Stimulated activated CD4-positive, alpha-beta T cell treated with anti-CD3 and anti-CD28 coated beads, Interleukin-4, amount 100 ng/mL, for 4 hours (primary cell): ENCODE measurements around the gene LBP.
"Not testable (repeated sequence)": the region's sequence is repeated elsewhere in the genome, so short reads cannot be mapped to it uniquely, and the experiment has no call there.

Experiments used
- DNase-seq, 2 experiments: peaks; one replicate each; pipeline ENCODE4 v3.0.0-alpha.2; 2020

The LBP gene

DNA sequence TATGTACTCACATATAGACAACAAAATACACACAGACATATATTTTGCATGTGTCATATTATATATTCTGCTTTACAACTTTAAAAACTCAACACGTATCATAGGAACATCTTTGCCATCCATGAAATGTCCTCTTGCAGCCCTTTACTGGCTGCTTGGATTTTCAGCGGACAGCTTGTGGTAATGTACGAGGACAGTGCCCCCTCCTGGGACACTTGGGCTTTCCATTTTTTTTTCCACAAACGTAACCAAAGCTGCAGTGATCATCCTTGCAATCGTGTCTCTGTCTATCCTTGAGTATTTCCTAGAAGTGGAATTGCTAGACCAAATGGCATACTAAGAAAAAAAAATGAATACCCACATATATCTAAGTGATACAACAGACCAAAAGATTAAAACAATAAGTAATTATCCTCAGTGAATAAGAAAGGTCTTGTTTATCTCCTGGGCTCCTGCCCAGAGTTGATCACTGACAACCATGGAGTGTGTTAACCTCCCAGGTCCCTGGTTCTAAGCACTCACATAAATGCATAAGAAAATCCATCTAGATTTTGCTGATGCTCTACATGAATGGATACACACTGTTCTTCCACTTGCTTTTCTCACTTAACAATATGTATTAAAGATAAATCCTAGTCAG lies 24.2 kb upstream of the LBP start:
- DNase-seq = no peak

DNA sequence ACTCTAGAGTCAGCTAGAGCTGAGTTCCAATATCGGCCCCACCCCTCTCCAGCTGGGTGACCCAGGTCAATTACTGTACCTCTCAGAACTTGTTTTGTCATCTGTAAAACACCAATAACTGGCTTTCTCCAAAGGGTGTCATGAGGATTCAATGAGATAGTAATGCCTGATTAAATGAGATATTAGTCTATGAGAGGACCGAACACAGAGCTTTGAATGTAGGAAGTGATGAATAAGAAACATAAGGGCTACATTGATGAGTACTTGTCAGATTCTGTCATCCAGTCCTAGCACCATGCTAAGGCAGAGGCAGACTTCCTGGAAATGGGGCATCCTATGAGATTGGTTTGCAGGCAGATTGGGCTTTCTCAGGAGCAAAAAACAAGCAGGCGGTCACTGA lies 22.1 kb upstream of the LBP start:
- DNase-seq = no peak

DNA sequence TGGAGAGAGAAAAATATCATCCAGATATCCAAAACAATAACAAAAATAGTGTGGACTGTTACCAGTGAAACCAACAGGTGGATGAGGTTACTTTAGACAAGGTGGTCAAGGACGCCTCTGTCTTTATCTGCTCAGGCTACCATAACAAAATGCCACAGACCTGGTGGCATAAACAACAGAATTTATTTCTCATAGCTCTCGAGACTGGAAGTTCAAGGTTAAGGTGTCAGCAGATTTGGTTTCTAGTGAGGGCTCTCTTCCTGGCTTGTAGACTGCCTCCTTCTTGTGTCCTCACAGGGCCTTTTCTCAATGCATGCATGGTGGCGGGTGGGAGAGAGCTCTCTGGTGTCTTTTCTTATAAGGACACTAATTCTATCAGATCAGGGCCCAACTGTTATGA lies 21.1 kb upstream of the LBP start:
- DNase-seq = no peak

DNA sequence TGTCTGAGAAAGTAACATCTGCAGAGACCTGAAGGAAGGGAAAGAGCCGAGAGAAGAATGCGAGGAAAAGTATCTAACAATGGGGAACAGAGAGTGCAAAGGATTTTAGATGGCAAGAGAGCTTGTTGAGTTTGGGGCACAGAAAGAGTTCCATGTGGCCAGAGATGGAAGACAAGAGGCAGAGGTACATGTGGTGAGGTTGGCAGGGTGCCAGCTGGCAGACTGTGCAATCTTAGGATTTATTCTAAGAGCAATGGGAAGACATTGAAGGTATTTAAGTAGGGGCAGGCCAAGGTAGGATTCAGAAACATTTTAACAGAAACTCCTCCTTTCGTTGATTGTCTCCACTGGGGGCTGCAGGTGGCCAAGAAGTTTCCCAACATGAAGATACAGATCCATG lies 20.4 kb upstream of the LBP start:
- DNase-seq = no peak

DNA sequence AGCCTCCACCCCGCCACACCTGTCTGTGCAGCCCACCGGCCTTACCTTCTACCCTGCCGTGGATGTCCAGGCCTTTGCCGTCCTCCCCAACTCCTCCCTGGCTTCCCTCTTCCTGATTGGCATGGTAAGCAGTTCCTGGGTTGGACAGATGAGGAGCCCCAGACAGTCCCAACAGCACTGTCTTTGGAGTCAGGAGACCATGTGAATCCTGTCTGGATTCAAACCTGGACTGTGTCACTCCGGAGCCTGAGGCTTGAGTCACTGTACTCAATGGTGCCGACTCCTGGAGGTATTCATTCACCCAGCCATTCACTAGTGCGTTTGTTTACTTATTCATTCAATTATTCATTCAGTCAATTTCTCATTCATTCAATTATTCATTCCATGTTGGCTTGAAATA lies 20.0 kb upstream of the LBP start:
- no peak for DNase-seq

DNA sequence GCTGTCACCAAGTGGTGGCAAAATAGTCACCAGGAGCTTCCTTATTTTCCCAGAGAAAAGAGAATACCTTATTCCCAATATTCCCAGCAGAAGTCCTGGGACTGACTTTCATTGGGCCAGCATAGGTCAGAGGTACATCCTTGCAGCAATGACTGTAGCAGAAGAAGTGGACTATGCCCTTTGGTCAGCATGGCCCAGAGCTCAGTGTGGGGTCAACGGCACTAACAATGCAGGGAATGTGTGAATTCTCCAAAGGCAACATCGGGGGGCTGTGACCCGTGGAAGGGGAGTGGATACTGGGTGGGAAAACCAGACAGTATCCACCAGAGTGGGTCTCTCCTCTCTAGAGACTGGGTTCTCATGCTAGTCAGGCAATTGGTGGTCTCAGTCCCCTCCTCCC lies 15.6 kb upstream of the LBP start:
- no peak for DNase-seq

DNA sequence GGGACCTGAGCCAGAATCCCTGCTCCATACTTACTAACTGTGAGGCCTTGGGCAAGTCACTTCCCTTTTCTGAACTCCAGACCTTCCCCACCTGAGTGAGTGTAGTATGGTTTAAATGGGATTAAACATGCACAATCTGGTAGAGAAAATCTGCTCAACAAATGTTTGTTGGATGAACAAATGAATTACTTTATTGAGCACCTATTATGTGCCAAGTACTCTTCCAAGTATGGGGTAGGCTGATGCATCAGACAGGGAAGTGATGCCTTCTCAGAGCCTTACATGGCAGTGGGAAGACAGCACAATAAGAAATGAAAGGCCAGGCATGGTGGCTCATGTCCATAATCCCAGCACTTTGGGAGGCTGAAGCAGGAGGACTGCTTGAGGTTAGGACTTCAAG lies 15.0 kb upstream of the LBP start:
- no peak for DNase-seq

DNA sequence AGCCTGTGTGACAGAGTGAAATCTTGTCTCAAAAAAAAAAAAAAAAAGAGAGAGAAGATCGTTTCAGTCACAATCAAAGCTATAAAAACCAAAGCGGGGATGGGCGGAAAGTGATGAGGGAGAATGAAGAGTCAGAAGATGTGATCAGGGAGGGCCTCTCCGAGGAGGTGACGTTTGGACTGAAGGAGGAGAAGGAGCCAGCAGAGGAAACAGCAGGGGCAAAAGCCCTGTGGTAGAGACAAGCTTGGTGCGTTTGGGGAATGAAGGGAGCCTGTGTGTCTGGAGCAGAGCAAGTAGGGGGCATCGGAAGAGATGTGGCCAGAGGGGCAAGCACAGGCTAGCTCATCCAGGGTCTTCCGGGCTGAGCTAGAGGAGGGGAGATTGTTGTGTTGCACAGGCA lies 14.5 kb upstream of the LBP start:
- no peak for DNase-seq

DNA sequence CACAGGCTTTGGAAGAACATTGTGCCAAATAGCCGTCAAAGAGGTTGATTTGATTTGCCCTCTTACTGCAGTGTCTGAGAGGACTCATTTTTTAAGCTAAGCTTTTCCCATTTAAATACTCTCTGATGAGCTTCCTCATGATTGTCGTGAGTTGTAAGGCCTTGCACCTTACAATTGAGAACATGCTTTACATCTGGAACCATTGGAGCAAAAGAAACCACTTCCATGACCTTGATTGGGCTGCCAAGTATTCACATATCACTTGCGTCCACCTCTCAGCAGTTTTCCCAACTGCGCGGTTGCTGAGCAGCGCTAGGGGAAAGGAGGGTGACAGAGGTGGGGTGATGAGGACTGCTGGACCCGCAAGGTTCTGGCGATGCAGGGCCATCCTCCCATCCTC lies 12.3 kb upstream of the LBP start:
- no peak for DNase-seq

DNA sequence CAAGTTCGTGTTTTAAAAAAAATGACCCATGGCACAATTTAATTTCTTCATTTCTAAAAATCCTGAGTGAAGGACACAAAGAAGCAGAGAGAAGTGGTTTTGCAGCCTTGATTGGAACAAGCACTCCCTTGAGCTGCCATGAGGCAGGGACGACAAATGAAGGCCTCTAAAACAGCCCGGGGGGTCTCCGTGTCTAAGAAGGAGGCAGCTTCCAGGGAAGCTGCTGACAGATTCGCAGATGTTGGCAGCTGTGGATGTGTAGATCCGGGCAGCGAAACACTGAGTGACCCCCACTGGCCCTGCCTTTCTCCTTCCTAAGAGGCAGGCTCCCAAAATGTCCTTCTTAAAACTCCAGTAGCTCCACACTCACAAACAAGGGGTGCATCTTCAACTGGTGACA lies 9.6 kb upstream of the LBP start:
- no peak for DNase-seq

DNA sequence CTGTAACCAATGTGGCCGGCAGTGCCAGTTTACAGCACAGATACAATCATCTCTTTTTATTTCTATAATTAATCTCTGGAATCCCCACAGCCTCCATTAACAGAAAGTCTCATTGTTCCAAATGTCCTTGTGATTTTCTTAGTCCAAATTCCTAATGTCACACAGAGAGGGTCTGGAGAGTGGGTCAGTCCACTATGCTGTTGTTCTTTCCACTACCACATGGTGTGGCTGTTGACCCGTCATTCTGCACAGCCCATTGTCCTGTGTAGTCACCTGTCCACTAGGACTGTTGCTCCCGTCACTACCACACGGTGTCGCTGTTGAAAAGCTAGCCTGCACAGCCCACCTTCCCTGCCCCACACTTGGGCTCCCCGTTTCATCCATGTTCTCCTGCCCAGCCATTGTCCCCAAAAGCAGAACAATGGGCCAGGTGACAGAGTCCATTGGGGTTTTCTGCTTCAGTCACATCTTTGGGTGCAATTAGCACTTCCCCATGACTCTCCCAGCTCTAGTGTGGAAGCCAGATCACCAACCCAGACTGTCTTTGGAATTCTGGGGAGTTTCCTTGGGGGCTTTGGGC lies 8.6 kb upstream of the LBP start:
- no peak for DNase-seq

DNA sequence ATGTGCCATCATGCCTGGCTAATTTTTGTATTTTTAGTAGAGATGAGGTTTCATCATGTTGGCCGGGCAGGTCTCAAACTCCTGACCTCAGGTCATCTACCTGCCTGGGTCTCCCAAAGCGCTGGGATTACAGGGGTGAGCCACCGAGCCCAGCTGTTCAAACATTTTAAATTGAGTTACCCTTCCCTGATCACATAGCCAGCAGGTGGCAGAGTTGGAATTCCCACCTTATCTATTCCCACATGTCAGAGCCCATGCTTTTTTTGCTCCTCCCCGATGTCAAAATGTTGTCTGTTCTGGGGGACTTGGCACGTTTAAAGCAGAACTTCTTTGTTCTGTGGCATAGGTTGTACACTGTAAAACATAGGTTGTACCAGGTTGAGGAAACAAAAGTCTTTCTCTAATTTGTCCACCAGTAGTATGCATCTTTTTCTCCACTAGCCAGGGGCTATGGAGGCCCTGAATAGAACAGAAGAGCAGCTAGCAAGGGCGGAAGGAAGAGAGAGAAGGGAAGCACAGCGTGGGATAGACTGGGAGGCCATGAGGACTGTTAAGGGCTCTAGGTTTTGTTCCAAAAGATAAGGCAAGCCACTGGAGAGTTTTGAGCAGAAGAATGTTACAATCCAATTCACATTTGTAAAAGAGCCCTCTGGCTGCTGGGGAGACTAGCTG lies 7.3 kb upstream of the LBP start:
- no peak for DNase-seq

DNA sequence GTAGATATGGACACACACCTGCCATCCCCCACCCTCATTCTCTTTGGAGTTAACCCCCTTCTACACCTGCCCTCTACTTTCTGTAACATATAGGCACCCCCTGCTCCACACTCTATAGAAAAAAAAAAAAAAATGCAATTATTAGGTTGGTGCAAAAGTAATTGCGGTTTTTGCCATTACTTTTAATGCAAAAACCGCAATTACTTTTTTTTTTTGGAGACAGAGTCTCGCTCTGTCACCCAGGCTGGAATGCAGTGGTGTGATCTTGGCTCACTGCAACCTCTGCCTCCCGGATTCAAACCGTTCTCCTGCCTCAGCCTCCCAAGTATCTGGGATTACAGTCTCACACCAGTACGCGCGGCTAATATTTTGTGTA lies 6.8 kb upstream of the LBP start:
- DNase-seq = not testable (repeated sequence)

DNA sequence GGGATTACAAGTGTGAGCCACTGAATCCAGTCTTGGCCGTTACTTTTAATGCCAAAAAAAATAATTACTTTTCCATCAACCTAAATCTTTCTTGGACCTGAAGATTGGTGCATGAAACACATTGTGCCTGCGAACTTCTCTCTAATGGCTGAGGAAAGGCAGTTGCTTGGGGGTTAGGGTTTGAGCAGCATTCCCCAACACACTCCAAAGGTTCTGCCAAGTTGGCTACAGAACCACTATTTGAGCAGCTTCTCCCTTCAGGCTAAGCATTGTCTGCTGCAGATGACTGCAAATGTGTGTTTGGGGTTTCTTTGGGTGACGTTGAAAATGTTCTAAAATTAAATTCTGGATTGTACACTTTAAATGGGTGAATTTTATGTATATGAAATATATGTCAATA lies 6.3 kb upstream of the LBP start:
- DNase-seq = no peak

DNA sequence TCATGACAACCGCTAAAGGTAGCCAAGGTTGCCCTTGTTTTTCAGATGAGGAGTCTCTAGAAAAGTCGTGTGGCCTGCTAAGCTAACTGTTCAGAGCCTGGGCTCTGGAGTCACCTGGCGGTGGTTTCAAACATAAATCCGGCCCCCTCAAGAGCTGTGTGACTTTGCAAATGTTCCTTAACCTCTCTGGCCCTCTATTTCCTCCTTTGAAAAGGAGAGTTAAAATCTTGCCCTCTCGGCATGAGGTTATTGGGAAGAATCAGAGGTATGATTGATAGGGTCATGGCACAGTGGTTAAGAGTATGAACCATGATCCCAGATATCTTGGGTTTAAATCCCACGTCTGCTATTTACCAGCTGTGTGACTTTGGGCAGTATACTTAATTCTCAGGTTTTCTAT lies 5.6 kb upstream of the LBP start:
- no peak for DNase-seq

DNA sequence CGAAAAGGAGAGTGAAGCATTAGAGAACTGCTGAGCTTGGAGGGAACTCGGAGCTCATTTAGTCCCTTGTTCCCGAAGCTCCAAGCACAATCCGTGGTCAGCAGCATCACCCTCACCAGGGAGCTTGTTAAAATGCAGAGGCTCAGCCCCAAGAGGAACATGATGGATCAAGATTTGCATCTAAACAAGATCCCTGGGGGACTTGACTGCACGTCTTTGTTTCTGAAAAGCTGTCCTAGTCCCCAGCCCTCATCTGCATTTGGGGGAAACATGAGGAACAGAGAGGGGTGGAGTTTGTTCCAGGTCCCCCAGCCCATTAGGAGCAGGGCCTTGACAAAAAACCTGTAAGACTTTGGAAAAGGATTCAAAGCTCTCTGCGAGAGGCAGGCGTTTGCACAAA lies 4.1 kb upstream of the LBP start:
- no peak for DNase-seq

DNA sequence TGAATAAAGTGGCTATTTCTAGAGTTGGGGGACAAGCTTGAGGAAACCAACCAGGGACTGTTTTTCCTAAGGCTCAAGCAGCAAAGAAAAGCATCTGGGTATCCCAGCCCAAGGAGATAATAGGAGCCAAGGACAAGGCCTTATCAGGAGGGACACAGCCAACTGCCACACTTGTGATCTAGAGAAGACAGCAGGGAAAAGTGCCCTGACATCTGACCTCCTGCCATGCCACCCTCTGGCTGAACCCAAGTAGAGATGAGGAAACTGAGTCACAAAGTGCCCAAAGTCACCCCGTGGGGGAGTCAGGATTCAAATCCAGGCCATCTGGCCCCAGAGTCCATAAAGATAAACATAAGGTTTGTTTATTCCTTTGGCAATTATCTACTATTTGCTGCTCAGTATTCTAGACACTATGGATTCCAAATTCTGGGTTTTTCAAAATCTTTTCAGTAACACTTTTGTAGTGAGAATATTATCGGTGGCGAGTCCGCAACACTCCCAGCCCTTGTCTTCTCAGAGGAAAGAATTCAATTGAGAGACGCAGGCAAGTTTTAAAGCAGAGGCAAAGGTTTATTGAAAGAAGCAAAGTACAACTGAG lies 3.5 kb upstream of the LBP start:
- DNase-seq = no peak

DNA sequence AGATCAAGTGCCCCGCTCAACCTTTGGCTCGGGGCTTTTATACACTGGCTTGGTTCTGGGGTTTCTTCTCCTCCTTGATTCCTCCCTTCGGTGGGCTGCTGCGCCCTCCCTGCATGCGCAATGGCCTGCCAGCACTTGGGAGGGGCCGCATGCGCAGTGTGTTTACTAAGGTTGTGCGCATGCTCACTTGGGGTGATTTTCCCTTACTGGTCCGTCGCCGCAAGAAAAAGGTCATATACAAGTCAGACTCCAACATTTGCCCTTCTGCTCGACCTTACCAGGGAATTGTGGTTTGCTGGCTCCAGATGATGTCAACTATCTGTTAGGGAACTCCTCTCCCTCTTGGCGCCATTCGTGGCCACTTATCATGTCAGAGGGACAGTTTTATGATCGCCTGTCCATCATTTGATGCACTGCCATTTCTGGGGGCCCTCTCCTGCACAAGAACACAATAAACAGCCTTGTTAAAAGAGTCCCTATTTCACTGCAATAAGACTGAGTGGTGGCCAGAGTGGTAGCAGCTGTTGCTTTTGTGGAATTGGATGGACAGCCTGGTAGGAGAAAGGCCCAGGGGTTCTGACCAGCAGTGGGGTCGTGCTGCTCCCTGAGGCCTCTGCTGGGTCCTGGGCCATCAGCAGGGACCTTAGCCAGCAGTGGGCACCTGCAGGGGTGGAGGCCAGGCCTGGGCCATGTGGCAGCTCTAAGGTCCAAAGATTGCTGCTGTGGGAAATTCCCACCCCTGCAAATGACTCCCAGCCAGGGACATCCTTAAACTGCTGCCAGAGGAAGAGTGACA lies 2.8 kb upstream of the LBP start:
- no peak for DNase-seq

DNA sequence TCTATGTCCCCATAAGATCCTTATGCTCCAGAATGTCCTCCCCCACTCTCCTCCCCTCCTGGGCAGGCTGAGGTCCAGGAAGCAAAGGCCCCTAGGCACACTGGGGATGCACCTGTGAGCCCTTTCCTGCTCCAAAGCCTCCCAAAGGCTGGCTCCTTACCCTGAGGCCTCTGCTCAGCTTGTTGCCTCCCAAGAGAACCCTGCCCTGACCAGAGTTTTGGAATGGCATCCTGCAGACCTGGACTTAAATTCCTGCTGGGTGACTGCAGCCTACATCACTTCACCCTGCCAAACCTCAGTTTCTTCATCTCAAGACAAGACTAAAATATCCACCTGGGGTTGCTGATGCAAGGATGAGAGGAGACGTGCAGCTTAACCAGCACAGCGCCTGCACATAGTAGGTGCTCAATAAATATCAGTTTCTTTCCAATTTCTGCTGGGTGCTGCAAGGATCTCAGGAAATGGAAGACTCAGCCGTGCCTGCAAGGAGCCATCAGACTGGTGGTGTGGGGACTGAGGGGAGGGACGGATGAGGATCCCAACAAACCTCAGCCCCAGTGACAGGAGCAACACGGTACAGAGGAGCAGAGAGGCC lies 2.1 kb upstream of the LBP start:
- no peak for DNase-seq

DNA sequence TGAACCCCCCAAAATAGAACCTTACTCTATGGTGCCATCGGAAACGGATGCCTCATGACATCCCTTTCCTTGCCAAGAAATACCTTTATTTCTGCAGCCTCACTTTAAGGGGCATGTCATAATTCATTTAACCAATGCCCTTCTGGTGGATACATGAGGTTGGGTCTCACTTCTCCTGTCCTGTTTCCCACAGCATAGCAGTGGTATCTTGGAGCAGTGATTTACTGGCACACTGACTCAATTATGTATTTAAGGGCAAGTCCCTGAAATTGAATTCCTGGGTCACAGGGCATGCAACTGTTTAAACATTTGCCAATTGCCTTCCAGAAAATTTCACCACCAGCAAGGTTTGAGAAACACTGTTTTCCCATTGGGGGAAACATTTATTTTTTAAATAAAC lies 639 bp upstream of the LBP start:
- DNase-seq = no peak

DNA sequence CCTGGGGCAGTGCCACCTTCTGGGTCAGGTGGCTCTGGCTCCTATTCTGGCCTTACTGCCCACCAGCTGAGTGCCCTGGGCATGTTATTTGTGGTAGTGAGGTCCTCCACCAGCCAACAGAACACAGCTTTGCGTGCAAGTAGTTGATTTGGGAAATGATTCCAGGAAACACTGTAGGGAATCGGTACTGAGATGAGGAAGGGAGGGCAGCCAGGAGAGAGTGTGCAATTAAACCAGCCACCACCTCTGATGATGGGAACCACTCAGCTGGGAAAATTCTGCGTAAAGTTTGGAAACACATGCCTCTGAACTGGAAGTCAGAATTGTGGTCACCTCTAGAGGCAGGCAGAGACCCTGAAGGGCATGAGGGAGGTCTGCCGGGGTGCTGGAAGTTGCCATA lies 459 bp downstream of the LBP start:
- DNase-seq = no peak

DNA sequence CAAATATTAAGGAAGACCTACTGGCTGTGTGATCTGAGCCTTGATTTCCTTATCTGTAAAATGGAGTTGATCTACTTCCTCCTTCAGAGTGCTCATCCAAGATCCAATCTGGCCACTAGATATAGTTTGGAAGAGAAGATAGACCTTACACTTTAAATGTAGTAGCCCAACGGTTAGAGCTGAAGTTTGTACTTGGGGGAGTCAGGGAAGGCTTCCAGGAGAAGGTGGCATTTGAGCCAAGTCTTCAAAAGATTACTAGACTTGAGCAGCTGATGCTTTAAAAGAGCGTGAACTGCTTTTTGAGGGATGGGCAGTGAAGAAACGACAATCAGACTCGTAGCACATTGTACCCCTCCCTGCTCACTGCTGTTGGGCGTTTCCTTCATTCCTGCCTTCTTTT lies 3.6 kb downstream of the LBP start:
- no peak for DNase-seq
